WTC11 (cell line): ENCODE data around the gene PACS1. TPM values are rescaled to one million over a fixed set of nuclear protein-coding genes. Genes with fewer than 3 reads are reported as not detected.

Experiments
- ATAC-seq: fragments of 200-7000 bp; cut with Tn5 transposase; 2 replicates; pipeline ENCODE4 v1.10.0; 2021; ENCODE audit warnings: mild to moderate bottlenecking, moderate library complexity
- CTCF ChIA-PET: fragments of 300-600 bp; sonication (Branson Sonifier 250); formaldehyde crosslinking; loops from one replicate; lab custom pipeline; 2021; ENCODE audit warnings: antibody characterized with exemption; lab: Charles Lee
- POLR2A ChIA-PET: fragments of 350-600 bp; sonication (Branson Sonifier 250); formaldehyde crosslinking; loops from one replicate; lab custom pipeline; 2021; ENCODE audit warnings: antibody characterized with exemption; lab: Charles Lee
- DNase-seq: peaks from one replicate; pipeline ENCODE4 v3.0.0; 2021; ENCODE audit warnings: low spot score
- H3K27ac Mint-ChIP-seq: 2 replicates; pipeline ENCODE4 v1.8.0; 2021; ENCODE audit warnings: mixed read lengths
- H3K27me3 Mint-ChIP-seq: 2 replicates; pipeline ENCODE4 v1.8.0; 2021; ENCODE audit warnings: low read depth, mild to moderate bottlenecking, moderate library complexity, mixed read lengths
- H3K36me3 Mint-ChIP-seq: 2 replicates; pipeline ENCODE4 v1.8.0; 2021; ENCODE audit warnings: mixed read lengths
- H3K4me1 Mint-ChIP-seq: 2 replicates; pipeline ENCODE4 v1.8.0; 2022; ENCODE audit warnings: mixed read lengths
- H3K4me3 Mint-ChIP-seq: 2 replicates; pipeline ENCODE4 v1.8.0; 2021; ENCODE audit warnings: mild to moderate bottlenecking, moderate library complexity, mixed read lengths
- H3K9me3 Mint-ChIP-seq: 2 replicates; pipeline ENCODE4 v1.8.0; 2021; ENCODE audit warnings: mixed read lengths
- ATF1 ChIP-seq: sonication (generic); formaldehyde crosslinking; IDR thresholded peaks from 2 replicates; pipeline ENCODE4 v1.8.1; 2023; ENCODE audit warnings: mild to moderate bottlenecking, moderate library complexity, missing genetic modification reagents
- CREM ChIP-seq: sonication (generic); formaldehyde crosslinking; IDR thresholded peaks from 2 replicates; pipeline ENCODE4 v1.8.1; 2022; ENCODE audit warnings: mild to moderate bottlenecking, missing genetic modification reagents, moderate library complexity
- EMX1 ChIP-seq: fragments of 250-450 bp; sonication (Bioruptor Pico); IDR thresholded peaks from 2 replicates; pipeline ENCODE4 v1.8.0; 2021; ENCODE audit warnings: mild to moderate bottlenecking
- FOXK1 ChIP-seq: sonication (generic); formaldehyde crosslinking; IDR thresholded peaks from 2 replicates; pipeline ENCODE4 v1.8.0; 2022; ENCODE audit warnings: mild to moderate bottlenecking, moderate library complexity, missing genetic modification reagents
- JAZF1 ChIP-seq: fragments of 250-450 bp; sonication (Bioruptor Pico); IDR thresholded peaks from 2 replicates; pipeline ENCODE4 v1.9.0; 2021; ENCODE audit warnings: moderate library complexity, mild to moderate bottlenecking, inconsistent platforms
- NFATC4 ChIP-seq: fragments of 250-450 bp; sonication (Bioruptor Pico); IDR thresholded peaks from 2 replicates; pipeline ENCODE4 v1.9.0; 2021; ENCODE audit warnings: mild to moderate bottlenecking
- NFE2L1 ChIP-seq: sonication (generic); formaldehyde crosslinking; IDR thresholded peaks from 2 replicates; pipeline ENCODE4 v1.8.1; 2023; ENCODE audit warnings: missing genetic modification reagents
- SMAD3 ChIP-seq: sonication (generic); formaldehyde crosslinking; IDR thresholded peaks from 2 replicates; pipeline ENCODE4 v1.8.0; 2022; ENCODE audit warnings: missing genetic modification reagents, mild to moderate bottlenecking, borderline replicate concordance
- SMAD4 ChIP-seq: sonication (generic); formaldehyde crosslinking; IDR thresholded peaks from 2 replicates; pipeline ENCODE4 v1.8.0; 2022; ENCODE audit warnings: mild to moderate bottlenecking, missing genetic modification reagents
- TCF7 ChIP-seq: sonication (generic); formaldehyde crosslinking; IDR thresholded peaks from 2 replicates; pipeline ENCODE4 v1.8.0; 2022; ENCODE audit warnings: mild to moderate bottlenecking, low read depth, missing genetic modification reagents, moderate library complexity
- TEAD4 ChIP-seq: sonication (generic); formaldehyde crosslinking; IDR thresholded peaks from 2 replicates; pipeline ENCODE4 v1.8.0; 2022; ENCODE audit warnings: mild to moderate bottlenecking, missing genetic modification reagents
- TP53 ChIP-seq: sonication (generic); formaldehyde crosslinking; IDR thresholded peaks from 2 replicates; pipeline ENCODE4 v1.8.1; 2023; ENCODE audit warnings: mild to moderate bottlenecking, missing genetic modification reagents
- ZNF671 ChIP-seq: fragments of 250-450 bp; sonication (Bioruptor Pico); IDR thresholded peaks from 2 replicates; pipeline ENCODE4 v1.8.0; 2021; ENCODE audit warnings: mild to moderate bottlenecking
- total RNA-seq: library from RNA; stranded (reverse); gene quantifications from 3 replicates; pipeline ENCODE4 v1.2.3, GENCODE V29; 2021
- TF ChIP-seq, protein P1 (sequence below): sonication (generic); formaldehyde crosslinking; IDR thresholded peaks from 2 replicates; pipeline ENCODE4 v1.8.1; 2022; ENCODE audit warnings: mild to moderate bottlenecking, missing genetic modification reagents, moderate library complexity, borderline replicate concordance
- TF ChIP-seq, protein P2 (sequence below): sonication (generic); formaldehyde crosslinking; IDR thresholded peaks from 2 replicates; pipeline ENCODE4 v1.8.1; 2022; ENCODE audit warnings: missing genetic modification reagents, borderline replicate concordance
- TF ChIP-seq, protein P3 (sequence below): fragments of 200-600 bp; IDR thresholded peaks from 2 replicates; pipeline ENCODE4 v1.8.0; 2022; ENCODE audit warnings: antibody characterized with exemption
- TF ChIP-seq, protein P4 (sequence below): sonication (generic); formaldehyde crosslinking; IDR thresholded peaks from 2 replicates; pipeline ENCODE4 v1.8.1; 2022; ENCODE audit warnings: low read depth, mild to moderate bottlenecking, moderate library complexity, missing genetic modification reagents, borderline replicate concordance
- TF ChIP-seq, protein P5 (sequence below): sonication (generic); formaldehyde crosslinking; conservative IDR thresholded peaks from 2 replicates; pipeline ENCODE4 v1.8.1; 2022; ENCODE audit warnings: mild to moderate bottlenecking, missing genetic modification reagents
- TF ChIP-seq, protein P6 (sequence below): sonication (generic); formaldehyde crosslinking; IDR thresholded peaks from 2 replicates; pipeline ENCODE4 v1.8.0; 2022; ENCODE audit warnings: mild to moderate bottlenecking, missing genetic modification reagents
- TF ChIP-seq, protein P7 (sequence below): sonication (generic); formaldehyde crosslinking; IDR thresholded peaks from 2 replicates; pipeline ENCODE4 v1.8.1; 2023; ENCODE audit warnings: mild to moderate bottlenecking, missing genetic modification reagents, borderline replicate concordance
- TF ChIP-seq, protein P8 (sequence below): fragments of 250-450 bp; sonication (Bioruptor Pico); IDR thresholded peaks from 2 replicates; pipeline ENCODE4 v2.1.2; 2022; ENCODE audit warnings: mild to moderate bottlenecking, moderate library complexity

PACS1 gene
- total RNA-seq, 1 experiment from 2014 or later = 34.8 TPM

DNA sequence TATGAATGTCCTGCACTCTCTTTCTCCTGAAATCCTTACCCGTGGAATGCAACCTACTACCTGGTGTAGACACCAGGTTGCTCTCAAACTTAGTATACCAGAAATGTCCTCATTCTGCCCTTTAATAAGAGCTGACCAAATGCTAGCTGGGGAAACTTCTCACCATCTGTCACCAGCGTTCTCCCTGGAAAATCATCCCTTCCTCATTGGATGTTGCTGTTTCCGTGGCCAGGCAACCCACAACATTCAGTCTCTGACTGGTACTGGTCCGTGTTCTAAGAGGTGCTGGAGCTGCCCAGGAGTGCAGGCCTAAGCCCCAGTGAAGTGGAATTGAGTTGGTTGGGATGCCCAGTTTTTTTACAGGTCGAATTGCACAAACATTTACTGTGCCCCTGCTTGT, 157.6 kb downstream of the PACS1 start:
- H3K9me3 Mint-ChIP-seq = no peaks in the 10 kb centered on the region
- DNase-seq (no peak), ATAC-seq (no peak)
- ChIA-PET CTCF (interaction anchor here (0.6 to 1.0 kb wide), 2 partner anchors 51 to 84 kb away, joined by 3 to 5 read pairs; no protein-coding TSS in a partner anchor), POLR2A (no interaction called here)
- TF ChIP-seq SMAD4 (no peak), JAZF1 (no peak), CREM (CRISPR knock-in tag) (no peak), NFATC4 (CRISPR knock-in tag) (no peak), EMX1 (CRISPR knock-in tag) (no peak)
- TF ChIP-seq, protein P1, sequence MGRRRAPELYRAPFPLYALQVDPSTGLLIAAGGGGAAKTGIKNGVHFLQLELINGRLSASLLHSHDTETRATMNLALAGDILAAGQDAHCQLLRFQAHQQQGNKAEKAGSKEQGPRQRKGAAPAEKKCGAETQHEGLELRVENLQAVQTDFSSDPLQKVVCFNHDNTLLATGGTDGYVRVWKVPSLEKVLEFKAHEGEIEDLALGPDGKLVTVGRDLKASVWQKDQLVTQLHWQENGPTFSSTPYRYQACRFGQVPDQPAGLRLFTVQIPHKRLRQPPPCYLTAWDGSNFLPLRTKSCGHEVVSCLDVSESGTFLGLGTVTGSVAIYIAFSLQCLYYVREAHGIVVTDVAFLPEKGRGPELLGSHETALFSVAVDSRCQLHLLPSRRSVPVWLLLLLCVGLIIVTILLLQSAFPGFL = no peak
- TF ChIP-seq, protein P2, sequence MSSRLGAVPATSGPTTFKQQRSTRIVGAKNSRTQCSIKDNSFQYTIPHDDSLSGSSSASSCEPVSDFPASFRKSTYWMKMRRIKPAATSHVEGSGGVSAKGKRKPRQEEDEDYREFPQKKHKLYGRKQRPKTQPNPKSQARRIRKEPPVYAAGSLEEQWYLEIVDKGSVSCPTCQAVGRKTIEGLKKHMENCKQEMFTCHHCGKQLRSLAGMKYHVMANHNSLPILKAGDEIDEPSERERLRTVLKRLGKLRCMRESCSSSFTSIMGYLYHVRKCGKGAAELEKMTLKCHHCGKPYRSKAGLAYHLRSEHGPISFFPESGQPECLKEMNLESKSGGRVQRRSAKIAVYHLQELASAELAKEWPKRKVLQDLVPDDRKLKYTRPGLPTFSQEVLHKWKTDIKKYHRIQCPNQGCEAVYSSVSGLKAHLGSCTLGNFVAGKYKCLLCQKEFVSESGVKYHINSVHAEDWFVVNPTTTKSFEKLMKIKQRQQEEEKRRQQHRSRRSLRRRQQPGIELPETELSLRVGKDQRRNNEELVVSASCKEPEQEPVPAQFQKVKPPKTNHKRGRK (CRISPR knock-in tag) = no peak
- TF ChIP-seq, protein P3, sequence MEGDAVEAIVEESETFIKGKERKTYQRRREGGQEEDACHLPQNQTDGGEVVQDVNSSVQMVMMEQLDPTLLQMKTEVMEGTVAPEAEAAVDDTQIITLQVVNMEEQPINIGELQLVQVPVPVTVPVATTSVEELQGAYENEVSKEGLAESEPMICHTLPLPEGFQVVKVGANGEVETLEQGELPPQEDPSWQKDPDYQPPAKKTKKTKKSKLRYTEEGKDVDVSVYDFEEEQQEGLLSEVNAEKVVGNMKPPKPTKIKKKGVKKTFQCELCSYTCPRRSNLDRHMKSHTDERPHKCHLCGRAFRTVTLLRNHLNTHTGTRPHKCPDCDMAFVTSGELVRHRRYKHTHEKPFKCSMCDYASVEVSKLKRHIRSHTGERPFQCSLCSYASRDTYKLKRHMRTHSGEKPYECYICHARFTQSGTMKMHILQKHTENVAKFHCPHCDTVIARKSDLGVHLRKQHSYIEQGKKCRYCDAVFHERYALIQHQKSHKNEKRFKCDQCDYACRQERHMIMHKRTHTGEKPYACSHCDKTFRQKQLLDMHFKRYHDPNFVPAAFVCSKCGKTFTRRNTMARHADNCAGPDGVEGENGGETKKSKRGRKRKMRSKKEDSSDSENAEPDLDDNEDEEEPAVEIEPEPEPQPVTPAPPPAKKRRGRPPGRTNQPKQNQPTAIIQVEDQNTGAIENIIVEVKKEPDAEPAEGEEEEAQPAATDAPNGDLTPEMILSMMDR = no peak
- peak overlapping the region; percentile 69 for H3K27ac Mint-ChIP-seq
- H3K4me3 Mint-ChIP-seq = no peak overlapping the region
- H3K4me1 Mint-ChIP-seq = peaks cover 19% of the 10 kb centered on the region
- no peaks in the 10 kb centered on the region for H3K36me3 Mint-ChIP-seq
- H3K27me3 Mint-ChIP-seq = no peaks in the 10 kb centered on the region

DNA sequence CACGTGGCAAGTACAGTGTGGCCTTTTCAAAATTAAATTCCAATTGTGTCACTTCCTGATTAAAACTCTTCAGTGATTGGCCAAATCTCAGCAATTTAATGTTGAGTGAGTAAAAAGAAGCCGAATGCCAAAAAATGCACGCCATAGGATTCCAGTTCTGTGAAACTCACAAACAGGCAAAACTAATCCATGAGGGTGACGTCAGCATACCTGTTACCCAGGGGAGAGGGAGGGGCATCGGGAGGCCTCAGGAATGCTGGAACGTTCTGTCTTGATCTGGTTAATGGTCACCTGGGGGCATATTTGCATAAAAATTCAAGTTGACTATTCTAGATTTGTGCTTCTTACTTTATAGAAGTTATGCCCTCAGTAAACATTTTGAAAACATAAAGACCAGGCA, 158.4 kb downstream of the PACS1 start:
- Mint-ChIP-seq H3K36me3 (no peaks in the 10 kb centered on the region), H3K9me3 (no peaks in the 10 kb centered on the region), H3K4me1 (peaks cover 19% of the 10 kb centered on the region), H3K4me3 (no peak overlapping the region), H3K27me3 (no peaks in the 10 kb centered on the region), H3K27ac (peak overlapping the region; percentile 98)
- CTCF ChIA-PET = no interaction called here
- peak; percentile 48 for DNase-seq
- TF ChIP-seq, protein P4, sequence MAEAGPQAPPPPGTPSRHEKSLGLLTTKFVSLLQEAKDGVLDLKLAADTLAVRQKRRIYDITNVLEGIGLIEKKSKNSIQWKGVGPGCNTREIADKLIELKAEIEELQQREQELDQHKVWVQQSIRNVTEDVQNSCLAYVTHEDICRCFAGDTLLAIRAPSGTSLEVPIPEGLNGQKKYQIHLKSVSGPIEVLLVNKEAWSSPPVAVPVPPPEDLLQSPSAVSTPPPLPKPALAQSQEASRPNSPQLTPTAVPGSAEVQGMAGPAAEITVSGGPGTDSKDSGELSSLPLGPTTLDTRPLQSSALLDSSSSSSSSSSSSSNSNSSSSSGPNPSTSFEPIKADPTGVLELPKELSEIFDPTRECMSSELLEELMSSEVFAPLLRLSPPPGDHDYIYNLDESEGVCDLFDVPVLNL (CRISPR knock-in tag) = no peak
- TF ChIP-seq TCF7 = no peak
- no peak for TF ChIP-seq TEAD4 (CRISPR knock-in tag)
- TF ChIP-seq ZNF671 = no peak
- TF ChIP-seq NFE2L1 (CRISPR knock-in tag) = no peak
- ATAC-seq = peak; percentile 79
- POLR2A ChIA-PET = no interaction called here

DNA sequence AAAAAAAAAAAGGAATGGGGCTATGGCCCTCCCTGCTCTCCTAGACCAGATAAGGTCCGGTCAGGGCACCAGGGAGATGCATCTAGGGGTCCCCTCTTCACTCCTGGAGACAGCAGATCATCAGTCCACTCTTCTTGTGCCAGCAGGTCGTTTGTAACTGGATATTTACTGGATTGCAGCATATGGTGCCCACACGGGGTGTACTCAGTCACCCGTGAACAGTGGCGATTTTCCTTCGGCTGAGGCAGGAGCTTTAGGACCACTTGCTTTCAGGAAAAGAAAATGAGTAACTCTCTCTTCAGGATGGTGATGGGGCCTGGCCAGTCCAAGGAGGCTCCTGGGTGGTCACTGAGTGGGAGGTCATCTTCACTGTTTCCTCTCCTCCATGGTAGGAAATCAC, 160.1 kb downstream of the PACS1 start:
- Mint-ChIP-seq H3K27me3 (no peaks in the 10 kb centered on the region), H3K4me3 (no peak overlapping the region), H3K9me3 (no peaks in the 10 kb centered on the region), H3K4me1 (peaks cover 19% of the 10 kb centered on the region), H3K27ac (peak overlapping the region; percentile 63), H3K36me3 (no peaks in the 10 kb centered on the region)
- POLR2A ChIA-PET = no interaction called here
- no peak for ATAC-seq
- DNase-seq = no peak
- CTCF ChIA-PET = no interaction called here
- TF ChIP-seq ATF1 (CRISPR knock-in tag) (no peak), TEAD4 (CRISPR knock-in tag) (no peak), FOXK1 (CRISPR knock-in tag) (no peak), SMAD3 (no peak), TP53 (CRISPR knock-in tag) (no peak)
- TF ChIP-seq, protein P5, sequence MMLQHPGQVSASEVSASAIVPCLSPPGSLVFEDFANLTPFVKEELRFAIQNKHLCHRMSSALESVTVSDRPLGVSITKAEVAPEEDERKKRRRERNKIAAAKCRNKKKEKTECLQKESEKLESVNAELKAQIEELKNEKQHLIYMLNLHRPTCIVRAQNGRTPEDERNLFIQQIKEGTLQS (CRISPR knock-in tag) = no peak
- TF ChIP-seq, protein P6, sequence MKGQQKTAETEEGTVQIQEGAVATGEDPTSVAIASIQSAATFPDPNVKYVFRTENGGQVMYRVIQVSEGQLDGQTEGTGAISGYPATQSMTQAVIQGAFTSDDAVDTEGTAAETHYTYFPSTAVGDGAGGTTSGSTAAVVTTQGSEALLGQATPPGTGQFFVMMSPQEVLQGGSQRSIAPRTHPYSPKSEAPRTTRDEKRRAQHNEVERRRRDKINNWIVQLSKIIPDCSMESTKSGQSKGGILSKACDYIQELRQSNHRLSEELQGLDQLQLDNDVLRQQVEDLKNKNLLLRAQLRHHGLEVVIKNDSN (CRISPR knock-in tag) = no peak
- TF ChIP-seq, protein P7, sequence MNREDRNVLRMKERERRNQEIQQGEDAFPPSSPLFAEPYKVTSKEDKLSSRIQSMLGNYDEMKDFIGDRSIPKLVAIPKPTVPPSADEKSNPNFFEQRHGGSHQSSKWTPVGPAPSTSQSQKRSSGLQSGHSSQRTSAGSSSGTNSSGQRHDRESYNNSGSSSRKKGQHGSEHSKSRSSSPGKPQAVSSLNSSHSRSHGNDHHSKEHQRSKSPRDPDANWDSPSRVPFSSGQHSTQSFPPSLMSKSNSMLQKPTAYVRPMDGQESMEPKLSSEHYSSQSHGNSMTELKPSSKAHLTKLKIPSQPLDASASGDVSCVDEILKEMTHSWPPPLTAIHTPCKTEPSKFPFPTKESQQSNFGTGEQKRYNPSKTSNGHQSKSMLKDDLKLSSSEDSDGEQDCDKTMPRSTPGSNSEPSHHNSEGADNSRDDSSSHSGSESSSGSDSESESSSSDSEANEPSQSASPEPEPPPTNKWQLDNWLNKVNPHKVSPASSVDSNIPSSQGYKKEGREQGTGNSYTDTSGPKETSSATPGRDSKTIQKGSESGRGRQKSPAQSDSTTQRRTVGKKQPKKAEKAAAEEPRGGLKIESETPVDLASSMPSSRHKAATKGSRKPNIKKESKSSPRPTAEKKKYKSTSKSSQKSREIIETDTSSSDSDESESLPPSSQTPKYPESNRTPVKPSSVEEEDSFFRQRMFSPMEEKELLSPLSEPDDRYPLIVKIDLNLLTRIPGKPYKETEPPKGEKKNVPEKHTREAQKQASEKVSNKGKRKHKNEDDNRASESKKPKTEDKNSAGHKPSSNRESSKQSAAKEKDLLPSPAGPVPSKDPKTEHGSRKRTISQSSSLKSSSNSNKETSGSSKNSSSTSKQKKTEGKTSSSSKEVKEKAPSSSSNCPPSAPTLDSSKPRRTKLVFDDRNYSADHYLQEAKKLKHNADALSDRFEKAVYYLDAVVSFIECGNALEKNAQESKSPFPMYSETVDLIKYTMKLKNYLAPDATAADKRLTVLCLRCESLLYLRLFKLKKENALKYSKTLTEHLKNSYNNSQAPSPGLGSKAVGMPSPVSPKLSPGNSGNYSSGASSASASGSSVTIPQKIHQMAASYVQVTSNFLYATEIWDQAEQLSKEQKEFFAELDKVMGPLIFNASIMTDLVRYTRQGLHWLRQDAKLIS (CRISPR knock-in tag) = no peak
- TF ChIP-seq, protein P8, sequence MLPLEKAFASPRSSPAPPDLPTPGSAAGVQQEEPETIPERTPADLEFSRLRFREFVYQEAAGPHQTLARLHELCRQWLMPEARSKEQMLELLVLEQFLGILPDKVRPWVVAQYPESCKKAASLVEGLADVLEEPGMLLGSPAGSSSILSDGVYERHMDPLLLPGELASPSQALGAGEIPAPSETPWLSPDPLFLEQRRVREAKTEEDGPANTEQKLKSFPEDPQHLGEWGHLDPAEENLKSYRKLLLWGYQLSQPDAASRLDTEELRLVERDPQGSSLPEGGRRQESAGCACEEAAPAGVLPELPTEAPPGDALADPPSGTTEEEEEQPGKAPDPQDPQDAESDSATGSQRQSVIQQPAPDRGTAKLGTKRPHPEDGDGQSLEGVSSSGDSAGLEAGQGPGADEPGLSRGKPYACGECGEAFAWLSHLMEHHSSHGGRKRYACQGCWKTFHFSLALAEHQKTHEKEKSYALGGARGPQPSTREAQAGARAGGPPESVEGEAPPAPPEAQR (CRISPR knock-in tag) = no peak
